COLO668 (cell line): ENCODE results near the gene GFY.
A peak's percentile ranks its signal among the peaks of the same experiment; 100 is the strongest.

ENCODE experiments used
- DNase-seq: peaks from one replicate; lab custom pipeline; 2025; ENCODE audit not compliant: unreplicated experiment; lab: John Stamatoyannopoulos, UW

Gene GFY

GRCh38 chr19:49407482-49408015, 17.6 kb upstream of the GFY start:
- no peak for DNase-seq

- DNase-seq, result no peak
These were observed 16.3 kb upstream of the GFY start for GRCh38 chr19:49408816-49409440.

GRCh38 chr19:49409441-49410029, 15.7 kb upstream of the GFY start:
- peak; percentile 35 for DNase-seq

GRCh38 chr19:49411681-49412326, 13.4 kb upstream of the GFY start:
- DNase-seq, result no peak

GRCh38 chr19:49413348-49413747, 11.8 kb upstream of the GFY start:
- DNase-seq, result no peak

- no peak for DNase-seq
These were observed 10.9 kb upstream of the GFY start for GRCh38 chr19:49414256-49414655.

GRCh38 chr19:49415102-49415809, 9.9 kb upstream of the GFY start:
- DNase-seq, result no peak

- no peak for DNase-seq
These were observed 9.4 kb upstream of the GFY start for GRCh38 chr19:49415810-49416200.

GRCh38 chr19:49417088-49417487, 8.1 kb upstream of the GFY start:
- no peak for DNase-seq

GRCh38 chr19:49418511-49418910, 6.7 kb upstream of the GFY start:
- no peak for DNase-seq

GRCh38 chr19:49419173-49419572, 6.0 kb upstream of the GFY start:
- no peak for DNase-seq

- no peak for DNase-seq
These were observed 5.0 kb upstream of the GFY start for GRCh38 chr19:49420227-49420626.

- DNase-seq, result peak; percentile 58
These were observed 3.9 kb upstream of the GFY start for GRCh38 chr19:49421039-49421877.

- DNase-seq, result no peak
These were observed 3.3 kb upstream of the GFY start for GRCh38 chr19:49421878-49422202.

- DNase-seq, result peak; percentile 46
These were observed 2.6 kb upstream of the GFY start for GRCh38 chr19:49422407-49423070.

GRCh38 chr19:49423071-49423984, 1.9 kb upstream of the GFY start, which contains the start of gene PTH2:
TSS of gene PTH2 (minus strand) at chr19:49423441. CDS start at chr19:49423339, 102 bp downstream.
- no peak for DNase-seq

- DNase-seq, result no peak
These were observed 1.2 kb upstream of the GFY start for GRCh38 chr19:49423985-49424303.

- peak; percentile 32 for DNase-seq
These were observed 869 bp downstream of the GFY start for GRCh38 chr19:49425922-49426592.

GRCh38 chr19:49427339-49427738, 2.2 kb downstream of the GFY start:
- DNase-seq, result no peak
